Islet of Langerhans (tissue), 1 donor: Measurements from ENCODE around the gene PDC.
"Not testable (repeated sequence)": the region's sequence is repeated elsewhere in the genome, so short reads cannot be mapped to it uniquely, and the experiment has no call there.

ENCODE experiments used
- FAIRE-seq: peaks from one replicate; lab custom pipeline; 2011; peaks lifted over from hg19 to GRCh38; lab: Jason Lieb, UNC

Gene PDC

DNA sequence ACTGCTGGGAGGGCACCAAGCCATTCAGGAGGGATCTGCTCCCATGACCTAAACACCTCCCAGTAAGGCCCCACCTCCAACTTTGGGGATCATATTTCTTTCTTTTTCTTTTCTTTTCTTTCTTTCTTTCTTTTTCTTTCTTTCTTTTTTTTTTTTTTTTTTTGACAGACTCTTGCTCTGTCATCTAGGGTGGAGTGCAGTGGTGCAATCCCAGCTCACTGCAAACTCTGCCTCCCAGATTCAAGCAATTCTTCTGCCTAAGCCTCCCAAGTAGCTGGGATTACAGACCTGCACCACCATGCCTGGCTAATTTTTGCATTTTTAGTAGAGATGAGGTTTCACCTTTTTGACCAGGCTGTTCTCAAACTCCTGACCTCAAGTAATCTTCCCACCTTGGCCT is 4.6 kb upstream of the PDC start:
- not testable (repeated sequence) for FAIRE-seq

DNA sequence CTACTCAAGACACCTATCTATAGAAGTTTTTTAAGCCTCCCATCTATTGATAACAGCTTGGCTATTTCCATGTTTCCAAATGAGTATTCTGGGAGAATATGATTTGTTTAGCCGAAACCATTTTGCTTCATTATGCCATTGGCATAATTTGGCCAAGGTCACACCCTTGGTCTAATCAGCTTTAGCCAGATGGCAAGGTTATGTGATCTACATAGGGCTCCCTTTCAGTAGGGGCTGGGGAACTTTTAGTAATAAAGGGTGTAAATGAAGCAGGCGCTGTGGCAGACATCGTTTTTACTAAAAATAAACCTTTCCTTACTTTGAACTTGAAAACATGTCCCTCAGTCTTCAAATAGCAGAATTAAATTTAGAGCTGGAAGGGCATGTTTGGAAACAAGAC is 3.0 kb upstream of the PDC start:
- FAIRE-seq, result no peak

DNA sequence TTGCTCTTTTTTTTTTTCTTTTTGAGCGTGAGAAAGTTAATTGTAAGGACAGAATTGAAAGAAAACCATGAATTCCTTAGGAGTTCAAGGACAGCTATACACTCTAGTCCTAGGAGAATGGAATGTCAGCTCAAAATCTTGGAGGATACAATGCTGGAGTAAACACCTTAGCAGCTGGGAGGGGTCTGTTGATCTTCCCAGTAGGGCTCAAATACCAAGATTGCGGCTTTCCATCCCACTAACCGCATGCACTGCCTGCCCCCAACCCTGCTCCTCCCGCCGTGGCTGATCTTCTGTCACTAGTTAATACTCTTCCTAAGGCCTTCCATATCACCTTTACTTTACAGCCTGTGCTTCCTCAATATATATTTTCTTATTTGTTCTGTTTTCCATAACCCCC is 2.6 kb upstream of the PDC start:
- no peak for FAIRE-seq

DNA sequence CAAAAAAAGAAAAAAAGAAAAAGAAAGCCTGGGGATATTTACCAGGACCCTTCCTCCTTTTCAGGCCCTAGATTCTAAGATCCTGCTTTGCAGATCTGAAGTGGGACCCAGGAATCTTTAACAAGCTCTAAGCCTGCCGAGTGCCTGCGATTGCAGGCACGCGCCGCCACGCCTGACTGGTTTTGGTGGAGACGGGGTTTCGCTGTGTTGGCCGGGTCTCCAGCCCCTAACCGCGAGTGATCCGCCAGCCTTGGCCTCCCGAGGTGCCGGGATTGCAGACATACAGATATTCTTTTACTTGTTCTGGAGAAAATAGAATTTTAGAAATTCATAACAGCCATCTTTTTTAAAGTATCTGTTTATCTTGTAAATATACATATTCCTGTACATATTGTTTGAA is 1.8 kb downstream of the PDC start:
- not testable (repeated sequence) for FAIRE-seq

DNA sequence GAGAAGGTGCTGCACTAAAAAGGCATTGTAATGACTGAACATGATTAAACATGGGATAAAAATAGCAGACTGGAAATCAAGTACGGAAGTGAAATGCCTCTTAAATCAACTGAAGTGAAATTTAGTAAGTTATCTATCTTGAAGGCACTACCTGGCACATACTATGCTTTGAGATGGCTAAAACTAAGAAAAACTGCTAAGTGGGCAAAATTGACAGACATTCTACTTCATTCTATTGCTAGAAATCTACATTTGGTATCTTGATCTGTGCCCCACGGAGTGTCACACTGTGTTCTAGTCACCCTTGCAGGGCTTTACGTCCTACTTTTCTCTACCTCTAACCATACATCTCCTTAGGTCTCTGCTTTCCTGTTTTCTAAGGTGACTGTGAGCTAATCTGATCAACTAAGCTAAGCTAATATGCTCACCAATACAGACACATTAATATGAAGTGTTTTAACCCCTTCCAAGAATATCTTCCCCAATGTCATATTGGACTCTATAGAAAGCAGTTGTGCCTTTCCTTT is 4.1 kb downstream of the PDC start:
- no peak for FAIRE-seq

DNA sequence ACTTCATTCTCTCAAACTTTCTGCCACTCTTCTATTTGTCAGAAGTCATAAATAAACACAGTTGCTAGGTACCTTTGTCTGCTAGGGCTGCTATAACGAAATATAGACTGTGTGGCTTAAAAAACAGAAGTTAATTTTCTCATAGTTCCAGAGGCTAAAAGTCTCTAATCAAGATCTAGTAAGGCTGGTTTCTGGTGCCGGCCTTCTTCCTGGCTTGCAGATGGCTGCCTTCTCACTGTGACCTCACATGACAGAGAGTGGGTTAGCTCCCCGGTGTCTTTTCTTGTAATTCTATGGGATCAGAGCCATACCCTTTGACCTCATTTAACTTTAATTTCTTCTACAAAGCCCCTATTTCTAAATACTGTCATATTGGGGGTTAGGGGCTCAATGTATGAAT is 5.9 kb downstream of the PDC start:
- no peak for FAIRE-seq

DNA sequence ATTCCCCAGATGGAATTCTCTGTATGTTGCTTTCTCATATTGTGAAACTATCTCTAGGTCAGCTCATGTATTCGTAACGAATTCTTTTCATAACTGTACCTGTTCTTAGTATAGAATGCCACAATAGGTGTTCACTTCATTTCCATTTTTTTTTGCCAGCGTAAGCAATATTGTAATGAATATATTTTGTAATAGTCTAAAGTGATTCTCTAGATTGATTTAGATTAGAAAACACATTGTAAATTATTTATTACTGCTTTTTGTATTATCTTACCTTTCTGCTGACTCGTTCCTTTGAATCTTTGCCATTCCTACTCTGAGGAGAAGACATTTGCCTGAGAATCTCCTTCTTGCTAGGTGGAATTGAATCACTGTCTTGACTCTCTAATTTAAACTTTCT is 14.8 kb downstream of the PDC start:
- no peak for FAIRE-seq

DNA sequence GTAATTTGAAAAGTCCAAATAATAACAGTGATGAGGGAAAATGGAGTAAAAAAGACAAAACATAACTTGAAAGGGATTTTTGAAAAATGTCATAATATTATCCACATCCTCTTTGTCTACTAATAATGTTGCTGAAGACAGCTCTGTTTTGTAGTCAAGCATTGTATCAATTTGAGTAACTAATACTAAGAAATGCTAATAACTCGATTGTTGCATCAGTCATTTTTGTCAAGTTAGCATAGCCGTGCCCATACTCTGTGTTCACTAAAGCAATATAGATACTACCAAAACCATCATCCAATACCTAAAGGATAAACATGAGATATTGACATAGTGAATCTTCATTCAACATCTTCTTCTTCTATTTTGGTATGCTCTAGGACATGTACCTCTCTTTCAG is 17.3 kb downstream of the PDC start:
- FAIRE-seq, result no peak

DNA sequence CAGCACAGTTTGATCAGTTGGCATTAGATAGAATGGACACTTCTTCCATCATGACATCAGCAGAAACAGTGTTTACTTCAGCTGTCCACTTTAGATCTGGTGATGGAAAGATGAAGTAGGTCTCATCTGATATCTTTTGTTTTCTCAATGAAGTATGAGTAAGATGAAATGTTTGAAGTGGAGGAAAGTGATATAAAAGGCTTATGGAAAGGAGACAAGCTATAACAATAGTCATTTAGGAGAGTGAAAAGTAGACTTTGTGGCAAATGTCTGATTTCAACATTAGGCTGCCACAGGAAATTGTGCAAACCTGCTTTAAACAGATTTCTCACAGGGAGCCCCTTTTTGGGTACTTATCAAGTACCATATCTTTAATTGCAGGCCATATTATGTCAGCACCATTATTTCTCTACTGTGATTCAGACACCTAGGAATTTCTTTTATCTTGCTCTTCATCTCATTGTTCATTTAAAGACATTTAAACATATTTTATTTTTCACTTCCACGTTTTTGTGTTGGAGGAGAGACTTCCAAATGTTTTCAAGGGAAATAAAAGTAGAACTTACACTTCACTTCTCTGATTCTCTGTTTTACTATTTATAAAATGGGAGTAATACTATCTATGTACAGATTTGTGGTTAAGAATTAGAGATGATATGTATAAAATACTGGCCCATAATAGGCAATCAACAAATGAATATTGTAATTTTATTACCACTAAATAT is 18.1 kb downstream of the PDC start:
- FAIRE-seq, result no peak

DNA sequence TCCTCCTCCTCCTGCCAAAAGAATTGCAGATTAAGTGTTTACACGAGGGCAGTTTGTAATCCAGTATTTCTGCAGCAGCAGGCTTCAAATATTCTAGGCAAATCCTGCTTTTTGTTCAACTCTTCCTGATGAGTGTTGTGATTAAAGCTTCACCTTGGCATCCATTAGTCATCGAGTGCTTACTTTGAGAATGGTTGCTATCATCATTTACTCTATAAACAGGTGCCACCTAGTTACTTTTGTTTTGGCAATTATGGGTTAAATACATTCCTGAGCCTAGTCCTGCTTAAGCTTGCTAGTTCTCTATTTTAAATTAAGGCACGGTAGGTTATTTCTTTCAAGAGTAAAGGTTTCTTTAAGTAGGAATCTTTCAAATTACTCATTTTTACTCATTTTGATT is 20.3 kb downstream of the PDC start:
- FAIRE-seq, result no peak

DNA sequence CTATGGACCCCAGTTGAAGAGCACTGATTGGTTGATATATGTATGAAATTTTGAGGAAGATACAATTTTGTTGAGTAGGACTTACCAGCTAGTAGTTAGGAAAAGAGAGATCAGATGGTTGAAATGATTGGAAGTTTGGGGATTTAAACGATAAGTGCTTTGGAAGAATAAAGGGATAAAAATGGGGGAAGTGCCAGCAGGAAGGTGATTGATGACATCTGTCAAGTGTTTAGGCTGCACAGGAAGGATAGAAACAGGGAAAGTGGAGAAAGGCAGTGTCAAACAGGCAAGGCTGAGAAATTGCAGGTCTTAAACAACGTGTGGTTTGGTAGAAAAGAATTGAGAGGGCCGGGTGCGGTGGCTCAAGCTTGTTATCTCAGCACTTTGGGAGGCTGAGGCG is 22.3 kb downstream of the PDC start:
- no peak for FAIRE-seq

DNA sequence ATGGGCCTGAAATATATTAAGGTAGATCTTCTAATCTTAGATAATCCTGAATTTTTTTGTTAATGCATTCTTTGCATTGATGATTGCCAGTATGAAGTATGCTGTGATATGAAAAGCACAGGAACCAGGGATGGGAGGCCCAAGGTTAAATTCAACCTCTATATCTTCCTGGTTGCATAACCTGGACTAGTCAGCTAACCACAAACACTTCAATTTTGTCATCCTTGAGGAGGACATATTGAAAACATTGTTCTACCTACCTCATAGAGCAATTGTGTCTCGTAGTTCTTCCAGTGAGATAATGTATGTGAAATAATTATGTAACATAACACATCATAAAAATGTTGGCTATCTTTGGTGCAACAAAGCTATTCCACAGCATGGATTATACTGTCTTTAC is 25.6 kb downstream of the PDC start:
- FAIRE-seq, result no peak

DNA sequence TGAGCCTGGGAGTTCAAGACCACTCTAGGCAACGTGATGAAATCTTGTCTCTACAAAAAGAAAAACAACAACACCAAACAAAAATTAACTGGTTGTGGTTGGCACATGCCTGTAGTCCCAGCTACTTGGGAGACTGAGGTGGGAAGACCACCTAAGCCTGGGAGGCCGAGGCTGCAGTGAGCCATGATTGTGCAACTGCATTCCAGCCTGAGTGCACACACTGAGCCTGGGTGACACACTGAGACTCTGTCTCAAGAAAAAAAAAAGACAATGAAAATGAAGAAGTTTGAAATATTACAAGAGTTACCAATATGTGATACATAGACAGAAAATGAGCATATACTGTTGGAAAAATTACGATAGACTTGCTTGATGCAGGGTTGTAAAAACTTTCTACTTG is 31.9 kb downstream of the PDC start:
- FAIRE-seq, result no peak

DNA sequence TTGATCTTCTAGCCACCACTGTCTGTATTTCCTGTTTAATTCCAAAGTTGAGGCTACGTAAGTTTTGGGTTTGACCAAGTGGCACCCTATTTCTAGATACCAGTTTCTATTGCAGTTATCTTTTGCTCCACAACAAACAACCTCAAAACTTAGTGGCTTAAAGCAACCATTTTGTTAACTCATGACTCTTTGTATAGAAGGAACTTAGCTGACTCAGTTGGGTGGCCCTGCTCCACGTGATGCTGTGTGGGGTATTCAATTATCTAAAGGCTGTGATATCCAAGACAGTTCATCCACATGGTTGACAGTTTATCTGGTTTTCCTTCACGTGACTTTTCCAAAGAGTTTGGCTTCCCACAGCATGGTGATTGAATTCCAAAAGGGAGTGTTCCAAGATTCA is 34.8 kb downstream of the PDC start:
- FAIRE-seq, result no peak

DNA sequence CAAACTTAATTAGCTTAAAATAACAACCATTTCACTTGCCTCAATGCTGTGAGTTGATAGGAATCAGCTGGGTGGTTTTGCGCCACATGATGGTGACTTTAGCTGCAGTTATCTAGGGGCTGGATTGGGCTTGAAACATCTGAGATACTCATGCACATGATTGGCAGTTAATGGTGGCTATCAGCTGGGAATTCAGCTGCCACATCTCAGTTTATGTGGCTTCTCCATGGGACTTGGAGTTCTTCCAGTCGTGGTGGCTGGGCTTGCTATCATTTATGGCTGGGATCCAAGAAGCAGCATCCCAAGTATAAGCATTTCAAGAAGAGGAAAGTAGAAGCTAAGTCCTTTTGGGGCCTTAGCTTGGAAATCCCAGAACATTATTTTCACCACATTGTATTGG is 36.4 kb downstream of the PDC start:
- no peak for FAIRE-seq

DNA sequence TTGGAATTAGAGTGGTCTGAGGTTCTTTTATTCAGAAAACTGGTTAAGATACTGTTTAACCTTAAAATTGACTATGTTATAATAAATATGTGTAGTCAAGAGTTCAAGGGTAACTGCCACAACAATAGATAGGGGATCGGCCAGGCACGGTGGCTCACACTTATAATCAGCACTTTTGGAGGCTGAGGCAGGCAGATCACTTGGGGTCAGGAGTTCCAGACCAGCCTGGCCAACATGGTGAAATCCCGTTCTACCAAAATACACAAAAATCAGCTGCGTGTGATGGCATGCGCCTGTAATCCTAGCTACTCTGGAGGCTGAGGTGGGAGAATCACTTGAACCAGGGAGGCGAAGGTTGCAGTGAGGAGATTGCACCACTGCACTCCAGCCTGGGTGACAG is 39.5 kb downstream of the PDC start:
- no peak for FAIRE-seq

DNA sequence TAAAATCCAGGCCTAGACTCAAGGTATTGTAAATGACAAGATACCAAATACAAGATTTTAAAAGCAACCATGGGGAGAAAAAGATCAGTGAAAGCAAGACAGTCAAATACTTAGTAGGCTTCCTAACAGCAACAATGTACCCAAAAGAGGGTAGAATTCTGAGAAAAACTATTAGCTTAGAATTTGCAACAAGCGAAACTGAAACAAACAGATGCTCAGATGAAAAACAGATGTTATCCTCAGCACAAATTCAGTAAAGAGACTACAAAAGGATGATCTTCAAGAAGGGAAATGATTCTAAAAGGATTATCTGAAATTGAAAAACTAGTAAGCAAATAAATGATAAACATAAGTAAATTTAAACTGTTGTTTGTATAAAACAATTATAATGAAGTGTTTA is 40.0 kb downstream of the PDC start:
- no peak for FAIRE-seq

DNA sequence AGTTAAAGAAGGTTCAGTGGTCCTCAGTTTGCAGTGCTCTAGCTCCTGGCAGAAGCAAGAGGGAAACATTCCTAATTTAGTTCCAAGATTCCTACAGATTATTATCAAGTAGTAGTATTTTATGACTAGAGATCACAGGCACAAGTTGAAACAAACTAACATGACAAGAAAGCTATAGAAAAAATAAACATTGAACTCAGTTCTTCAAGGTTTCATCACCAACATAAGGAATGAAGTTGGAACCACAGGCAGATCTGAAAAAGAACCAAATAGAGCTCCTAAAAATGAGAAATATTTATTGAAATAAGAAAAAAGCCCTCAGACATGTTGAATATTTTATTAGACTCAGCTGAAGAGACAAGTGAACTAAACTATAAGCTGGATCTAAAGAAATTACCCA is 40.6 kb downstream of the PDC start:
- no peak for FAIRE-seq

DNA sequence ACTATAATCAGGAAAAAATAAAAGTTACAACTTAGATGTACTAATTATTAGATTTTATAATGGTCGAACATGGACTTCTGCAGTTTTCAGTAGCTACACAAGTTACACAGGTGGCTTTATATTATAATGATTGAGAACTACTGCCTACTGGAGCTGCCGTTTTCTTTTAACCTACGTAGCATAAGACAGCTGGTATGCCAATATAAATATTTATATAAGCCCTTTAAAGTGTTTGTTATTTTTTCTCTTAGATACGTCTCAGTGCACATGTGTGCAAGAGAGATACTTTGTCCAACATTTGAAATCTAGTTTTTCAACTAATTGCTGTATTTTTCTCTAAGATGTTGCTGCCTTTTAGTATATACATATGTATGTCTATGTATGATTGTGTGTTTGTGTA is 42.4 kb downstream of the PDC start:
- FAIRE-seq, result no peak

DNA sequence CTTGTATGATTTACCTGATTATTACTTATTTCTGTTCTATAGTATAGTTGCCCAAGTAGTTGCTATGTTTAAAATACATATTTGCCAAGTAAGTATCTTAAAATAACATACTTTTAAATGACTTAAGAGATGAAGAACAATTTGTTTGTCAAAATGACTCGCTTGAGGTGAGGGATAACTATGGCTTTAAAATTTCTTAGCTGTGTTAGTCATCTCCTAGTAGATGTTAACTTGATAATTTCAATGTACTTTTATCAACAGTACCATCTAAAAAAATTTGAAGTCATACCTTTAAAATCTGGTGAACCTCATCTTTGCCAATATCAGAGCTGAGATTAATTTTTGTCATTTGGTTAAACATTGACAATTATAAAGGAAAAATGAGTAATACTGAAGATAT is 47.6 kb downstream of the PDC start:
- no peak for FAIRE-seq

DNA sequence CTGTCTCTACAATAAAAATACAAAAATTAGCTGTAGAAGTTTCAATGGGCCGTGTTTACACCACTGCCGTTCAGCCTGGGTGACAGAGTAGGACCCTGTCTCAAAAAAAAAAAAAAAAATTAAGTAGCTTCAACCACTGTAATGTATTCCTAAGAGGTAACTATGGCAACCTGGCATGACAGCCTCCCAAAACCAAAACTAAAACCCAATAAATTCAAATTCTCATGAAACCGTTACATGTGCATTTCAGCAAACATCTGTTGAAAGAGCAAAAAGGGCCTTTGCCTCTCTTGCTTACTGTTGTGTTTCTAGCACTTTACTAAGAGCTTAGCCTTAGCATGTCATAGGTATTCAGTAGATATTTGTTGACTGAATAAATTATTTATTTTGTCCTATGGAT is 51.8 kb downstream of the PDC start:
- no peak for FAIRE-seq

DNA sequence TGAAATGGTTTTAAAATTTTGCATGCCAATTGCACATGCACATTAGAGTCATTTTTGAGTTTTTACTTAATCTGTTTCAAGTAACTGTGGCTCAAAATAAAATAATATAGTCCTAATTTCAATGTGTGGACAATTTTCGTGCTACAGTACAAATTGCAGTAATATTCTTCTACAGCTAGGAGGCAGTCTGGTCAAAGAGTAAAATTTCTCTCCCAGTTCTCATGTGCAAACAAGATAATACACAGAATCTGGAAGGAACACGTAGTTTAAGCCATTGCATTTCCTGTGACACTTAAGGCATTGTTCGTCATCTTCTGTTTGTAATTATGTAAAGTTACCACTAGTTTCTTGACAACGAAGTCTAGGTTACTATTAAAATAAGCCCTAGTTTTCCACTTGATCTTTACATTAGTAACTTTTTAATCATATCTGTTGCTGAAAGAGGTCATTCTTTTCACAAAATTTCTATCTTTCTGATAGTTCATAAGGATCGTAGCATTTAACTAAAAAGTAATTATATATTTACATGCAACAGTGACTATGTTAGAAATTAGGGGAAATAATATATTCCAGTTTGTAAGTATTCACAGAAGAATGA is 56.4 kb downstream of the PDC start:
- peak; percentile 41 for FAIRE-seq

DNA sequence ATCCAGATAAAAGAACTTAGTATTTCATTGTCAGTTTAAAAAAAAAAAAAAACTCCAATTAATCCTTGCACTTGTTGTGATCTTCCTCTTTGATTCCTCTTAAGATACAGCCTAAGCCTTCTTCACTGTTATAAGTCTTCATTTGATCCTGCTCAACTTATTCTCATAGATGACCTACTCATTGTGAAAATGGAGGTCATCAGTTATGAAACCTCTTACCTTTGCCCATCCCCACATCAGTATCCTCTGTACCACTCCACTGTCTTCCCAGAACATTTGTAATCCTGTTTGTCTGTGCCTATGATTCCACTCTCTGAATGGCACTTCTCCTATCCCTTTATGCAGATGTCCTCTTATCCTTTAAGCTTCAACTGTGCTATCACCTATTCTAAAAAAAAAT is 57.3 kb downstream of the PDC start:
- no peak for FAIRE-seq

DNA sequence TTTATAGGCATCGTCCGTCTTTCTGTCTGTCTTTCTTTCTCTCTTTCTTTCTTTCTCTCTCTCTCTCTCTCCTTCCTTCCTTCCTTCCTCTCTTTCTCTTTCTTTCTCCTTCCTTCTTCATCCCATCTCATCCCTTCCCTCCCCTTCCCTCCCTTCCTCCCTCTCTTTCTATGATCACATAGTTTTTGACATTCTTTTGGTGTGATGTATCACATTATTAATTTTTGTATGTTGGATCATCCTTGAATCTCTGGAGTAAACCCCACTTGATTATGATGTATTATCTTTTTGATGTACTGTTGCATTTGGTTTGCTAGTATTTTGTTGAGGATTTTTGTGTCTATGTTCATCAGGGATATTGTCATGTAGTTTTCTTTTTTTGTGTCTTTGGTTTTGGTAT is 59.5 kb downstream of the PDC start:
- FAIRE-seq, result not testable (repeated sequence)
